ENCODE results near the gene CDH13. TPM values are rescaled to one million over a fixed set of nuclear protein-coding genes. Genes with fewer than 3 reads are reported as not detected.

The CDH13 gene
- total and polyA plus RNA-seq, 8 donors, result 0.12 to 21.4 (median 1.7) TPM; not detected in 1

DNA sequence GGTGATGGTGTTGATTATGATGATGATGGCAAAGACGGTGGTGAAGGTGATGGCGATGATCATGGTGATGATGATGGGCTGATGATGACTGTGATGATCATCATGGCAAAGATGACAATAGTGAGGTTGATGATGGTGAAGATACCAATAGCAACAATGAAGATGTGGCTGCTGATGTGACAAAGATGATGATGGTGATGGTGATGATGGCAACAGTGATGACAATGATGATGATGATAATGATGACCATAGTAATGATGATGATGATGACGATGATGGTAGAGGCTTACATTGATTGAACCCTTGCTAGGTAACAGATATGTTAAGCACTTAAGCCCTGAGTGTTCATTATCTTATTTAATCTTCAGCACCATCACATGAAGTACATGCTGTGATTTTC lies 817.2 kb downstream of the CDH13 start:
- Histone ChIP-seq H3K36me3 (no peaks in the 10 kb centered on the region), H3K4me3 (no peak overlapping the region), H3K27me3 (peaks cover 0 to 3% (median 0%) of the 10 kb centered on the region in 3 donors), H3K27ac (no peak overlapping the region), H3K4me1 (no peaks in the 10 kb centered on the region), H3K9me3 (no peaks in the 10 kb centered on the region)
- intact Hi-C loops (cut with DNase I; ENCODE audit: low total_unique reads), result loop anchor here (10.0 kb wide), 1 partner anchor 1179 kb away; no protein-coding TSS in a partner anchor
- 73 to 96% (median 89%) methylated on average over 3 of the region's 3 CpGs for WGBS, 5 donors
- DNase-seq, result no peak
- TF ChIP-seq EP300 (IDR thresholded peaks at IDR 0.05) (no peak), POLR2AphosphoS5 (IDR thresholded peaks at IDR 0.05) (no peak), POLR2A (IDR thresholded peaks at IDR 0.05) (no peak)
- TF ChIP-seq, protein P1, sequence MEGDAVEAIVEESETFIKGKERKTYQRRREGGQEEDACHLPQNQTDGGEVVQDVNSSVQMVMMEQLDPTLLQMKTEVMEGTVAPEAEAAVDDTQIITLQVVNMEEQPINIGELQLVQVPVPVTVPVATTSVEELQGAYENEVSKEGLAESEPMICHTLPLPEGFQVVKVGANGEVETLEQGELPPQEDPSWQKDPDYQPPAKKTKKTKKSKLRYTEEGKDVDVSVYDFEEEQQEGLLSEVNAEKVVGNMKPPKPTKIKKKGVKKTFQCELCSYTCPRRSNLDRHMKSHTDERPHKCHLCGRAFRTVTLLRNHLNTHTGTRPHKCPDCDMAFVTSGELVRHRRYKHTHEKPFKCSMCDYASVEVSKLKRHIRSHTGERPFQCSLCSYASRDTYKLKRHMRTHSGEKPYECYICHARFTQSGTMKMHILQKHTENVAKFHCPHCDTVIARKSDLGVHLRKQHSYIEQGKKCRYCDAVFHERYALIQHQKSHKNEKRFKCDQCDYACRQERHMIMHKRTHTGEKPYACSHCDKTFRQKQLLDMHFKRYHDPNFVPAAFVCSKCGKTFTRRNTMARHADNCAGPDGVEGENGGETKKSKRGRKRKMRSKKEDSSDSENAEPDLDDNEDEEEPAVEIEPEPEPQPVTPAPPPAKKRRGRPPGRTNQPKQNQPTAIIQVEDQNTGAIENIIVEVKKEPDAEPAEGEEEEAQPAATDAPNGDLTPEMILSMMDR (IDR thresholded peaks at IDR 0.05), result no peak

DNA sequence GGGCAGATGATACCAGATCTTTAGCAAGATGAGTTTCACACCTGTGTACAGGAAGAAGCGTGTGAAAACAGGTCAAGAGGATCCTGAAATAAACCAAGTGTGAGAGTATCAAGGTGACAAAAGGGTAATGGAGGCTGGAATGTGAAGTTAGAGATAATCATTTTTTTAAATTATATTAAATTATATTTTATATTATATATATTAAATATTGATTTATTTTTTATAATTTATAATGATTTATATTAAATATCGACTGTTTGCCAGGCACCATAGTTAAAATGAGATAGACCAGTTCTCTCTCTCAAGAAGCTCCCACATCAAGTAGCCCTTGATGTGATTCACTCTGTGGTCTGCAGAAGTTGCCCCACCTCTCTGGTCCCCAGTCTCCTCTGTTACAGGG lies 820.8 kb downstream of the CDH13 start:
- Histone ChIP-seq H3K9me3 (no peaks in the 10 kb centered on the region), H3K27ac (no peak overlapping the region), H3K36me3 (no peaks in the 10 kb centered on the region), H3K4me1 (no peaks in the 10 kb centered on the region), H3K27me3 (peaks cover 0 to 3% (median 0%) of the 10 kb centered on the region in 3 donors), H3K4me3 (no peak overlapping the region)
- intact Hi-C loops (cut with DNase I; ENCODE audit: low total_unique reads), result loop anchor here (10.0 kb wide), 1 partner anchor 1183 kb away; no protein-coding TSS in a partner anchor
- 42 to 64% (median 59%) methylated on average over 2 of the region's 2 CpGs for WGBS, 5 donors
- no peak for DNase-seq
- TF ChIP-seq EP300 (IDR thresholded peaks at IDR 0.05), result no peak
- TF ChIP-seq POLR2A (IDR thresholded peaks at IDR 0.05), result no peak
- TF ChIP-seq, protein P1 (IDR thresholded peaks at IDR 0.05), result no peak
- no peak for TF ChIP-seq POLR2AphosphoS5 (IDR thresholded peaks at IDR 0.05)

DNA sequence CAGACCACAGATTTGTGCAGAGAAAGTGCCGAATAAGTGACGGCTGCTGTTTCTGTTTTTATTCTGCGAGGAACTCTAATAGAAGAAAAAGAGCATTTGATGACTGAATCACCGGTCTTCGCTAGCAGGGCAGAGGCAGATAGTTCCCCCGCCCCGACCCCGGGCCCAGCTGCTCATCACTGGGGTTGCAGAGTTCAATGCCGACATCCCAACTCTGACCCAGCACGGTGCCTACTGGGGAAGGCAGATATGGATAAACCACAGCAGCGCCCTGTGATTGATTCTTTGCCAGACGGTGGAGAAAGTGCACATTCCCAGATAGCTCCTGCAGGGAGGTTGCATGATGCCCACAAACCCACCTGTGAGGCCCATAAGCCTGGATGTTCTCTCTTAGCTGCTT lies 823.1 kb downstream of the CDH13 start:
- TF ChIP-seq POLR2A (IDR thresholded peaks at IDR 0.05) (no peak), EP300 (IDR thresholded peaks at IDR 0.05) (no peak), POLR2AphosphoS5 (IDR thresholded peaks at IDR 0.05) (no peak)
- TF ChIP-seq, protein P1 (IDR thresholded peaks at IDR 0.05), result no peak
- Histone ChIP-seq H3K4me3 (no peak overlapping the region), H3K4me1 (no peaks in the 10 kb centered on the region), H3K36me3 (no peaks in the 10 kb centered on the region), H3K27me3 (peaks cover 0 to 3% (median 0%) of the 10 kb centered on the region in 3 donors), H3K9me3 (no peaks in the 10 kb centered on the region), H3K27ac (no peak overlapping the region)
- no peak for DNase-seq
- intact Hi-C loops (cut with DNase I; ENCODE audit: low total_unique reads), result loop anchor here (10.0 kb wide), 1 partner anchor 1185 kb away; no protein-coding TSS in a partner anchor
- 72 to 87% (median 82%) methylated on average over 12 of the region's 12 CpGs for WGBS, 5 donors

GRCh38 chr16:83453977-83454376 lies 827.2 kb downstream of the CDH13 start:
- Histone ChIP-seq H3K4me1 (no peaks in the 10 kb centered on the region), H3K27me3 (peaks cover 0 to 7% (median 0%) of the 10 kb centered on the region in 3 donors), H3K9me3 (no peaks in the 10 kb centered on the region), H3K36me3 (no peaks in the 10 kb centered on the region), H3K4me3 (no peak overlapping the region), H3K27ac (no peak overlapping the region)
- TF ChIP-seq POLR2AphosphoS5 (IDR thresholded peaks at IDR 0.05), result no peak
- no peak for TF ChIP-seq POLR2A (IDR thresholded peaks at IDR 0.05)
- TF ChIP-seq, protein P1 (IDR thresholded peaks at IDR 0.05), result no peak
- no peak for TF ChIP-seq EP300 (IDR thresholded peaks at IDR 0.05)
- 40 to 59% (median 51%) methylated on average over 2 of the region's 2 CpGs for WGBS, 5 donors
- DNase-seq, result no peak
- intact Hi-C loops (cut with DNase I; ENCODE audit: low total_unique reads), result no loop called here
